K562 (cell line): ENCODE data around the gene SYTL2. TPM values are rescaled to one million over a fixed set of nuclear protein-coding genes. Genes with fewer than 3 reads are reported as not detected.
A peak's percentile ranks its signal among the peaks of the same experiment; 100 is the strongest.

Source experiments
- CREB3L1 ChIP-seq: fragments of 450-650 bp; IDR thresholded peaks from 2 replicates; pipeline ENCODE4 v1.6.1; 2014; ENCODE audit warnings: low read depth, mild to moderate bottlenecking, moderate library complexity, borderline replicate concordance
- CTBP1 ChIP-seq: fragments of 450-650 bp; IDR thresholded peaks from 2 replicates; pipeline ENCODE4 v1.6.1; 2016; ENCODE audit warnings: borderline replicate concordance
- ETV6 ChIP-seq, 3 experiments: fragments of 150-350 bp in 1 of 3; sonication (generic) in 1 of 3; formaldehyde crosslinking in 1 of 3; IDR thresholded peaks; 2 replicates each; pipeline versions ENCODE4 v1.6.1 to v1.8.0; 2014 to 2022; ENCODE audit warnings: borderline replicate concordance in 2 of 3, low read depth in 2 of 3, antibody characterized with exemption in 1 of 3, low read length in 1 of 3, mild to moderate bottlenecking in 1 of 3, missing genetic modification reagents in 1 of 3
- EZH2 ChIP-seq: IDR thresholded peaks from 2 replicates; pipeline ENCODE4 v1.6.1; 2012; ENCODE audit warnings: low read depth, mild to moderate bottlenecking, inconsistent platforms, low read length, borderline replicate concordance
- FOSL1 ChIP-seq: fragments of 200-800 bp; sonication (Bioruptor generic); conservative IDR thresholded peaks from 2 replicates; pipeline ENCODE4 v1.6.1; 2016; ENCODE audit warnings: missing genetic modification characterization, missing compliant biosample characterization
- GABPB2 ChIP-seq: fragments of 250-450 bp; sonication (Bioruptor Pico); conservative IDR thresholded peaks from 2 replicates; pipeline ENCODE4 v1.5.1; 2021; ENCODE audit warnings: mild to moderate bottlenecking
- KDM5B ChIP-seq: fragments of 200-600 bp; sonication (generic); IDR thresholded peaks from 2 replicates; pipeline ENCODE4 v1.6.1; 2012; ENCODE audit warnings: low read depth, mild to moderate bottlenecking, moderate library complexity, low read length, control low read depth, inconsistent platforms; ENCODE audit not compliant: insufficient replicate concordance
- KHSRP ChIP-seq: fragments of 450-650 bp; IDR thresholded peaks from 2 replicates; pipeline ENCODE4 v1.6.1; 2017
- MAFF ChIP-seq: IDR thresholded peaks from 2 replicates; pipeline ENCODE4 v1.6.1; 2012; ENCODE audit warnings: low read length, improper control_type of control experiment
- NFE2L1 ChIP-seq: fragments of 450-650 bp; IDR thresholded peaks from 2 replicates; pipeline ENCODE4 v1.6.1; 2016; ENCODE audit warnings: missing genetic modification characterization, low read depth, mild to moderate bottlenecking, missing compliant biosample characterization, moderate library complexity, borderline replicate concordance
- RFX5 ChIP-seq: IDR thresholded peaks from 2 replicates; pipeline ENCODE4 v1.6.1; 2011; ENCODE audit warnings: low read depth, mild to moderate bottlenecking, improper control_type of control experiment, low read length
- SIRT6 ChIP-seq: IDR thresholded peaks from one replicate; pipeline ENCODE4 v1.6.1; 2012; ENCODE audit warnings: low read depth, mild to moderate bottlenecking, control low read depth, inconsistent platforms, low read length, moderate library complexity
- SRSF3 ChIP-seq: fragments of 200-400 bp; formaldehyde crosslinking; IDR thresholded peaks from 2 replicates; pipeline ENCODE4 v1.6.1; 2016; ENCODE audit warnings: mild to moderate bottlenecking, low read length, moderate library complexity; ENCODE audit not compliant: insufficient read depth
- ZNF778 ChIP-seq: fragments of 450-650 bp; formaldehyde crosslinking; IDR thresholded peaks from 2 replicates; pipeline ENCODE4 v1.4.0; 2020; ENCODE audit warnings: mild to moderate bottlenecking, moderate library complexity
- polyA plus RNA-seq, 8 experiments: library from polyadenylated mRNA; depleted of rRNA in 4 of 8; stranded (reverse) in 5 of 8; unstranded in 3 of 8; fragments of >200 nt; fragmentation: Nextera tagmentation in 2 of 8; fragmentation: Illumina TruSeq in 1 of 8; extraction: Ambion mirVana in 2 of 8; extraction: Trizol in 1 of 8; gene quantifications; 2 replicates each; pipeline versions ENCODE4 v1.2.1 to v1.2.3, GENCODE V29; 2011 to 2014; ENCODE audit warnings: inconsistent platforms in 1 of 8, missing spikeins in 1 of 8
- total RNA-seq, 7 experiments: library from RNA; depleted of rRNA in 6 of 7; stranded (reverse); fragments of >200 nt in 6 of 7; fragmentation: Illumina TruSeq in 2 of 7; extraction: Trizol in 2 of 7; gene quantifications; 2 replicates each; pipeline versions ENCODE4 v1.2.1 to v1.2.3, GENCODE V29; 2011 to 2021; ENCODE audit warnings: low replicate concordance in 1 of 7
- TF ChIP-seq, protein P1 (sequence below): sonication (generic); formaldehyde crosslinking; IDR thresholded peaks from 2 replicates; pipeline ENCODE4 v1.8.1; 2023; ENCODE audit warnings: missing genetic modification reagents, mild to moderate bottlenecking, borderline replicate concordance
- TF ChIP-seq, protein P2 (sequence below), 3 experiments: fragments of 200-800 bp in 1 of 3; sonication (Bioruptor generic) in 1 of 3; sonication (generic) in 1 of 3; formaldehyde crosslinking in 1 of 3; IDR thresholded peaks; 2 replicates each; pipeline versions ENCODE4 v1.6.1 to v1.8.0; 2016 to 2022; ENCODE audit warnings: mild to moderate bottlenecking in 2 of 3, missing compliant biosample characterization in 2 of 3, missing genetic modification characterization in 2 of 3, missing genetic modification reagents in 1 of 3
- TF ChIP-seq, protein P3 (sequence below): fragments of 250-450 bp; sonication (Bioruptor Pico); IDR thresholded peaks from 2 replicates; pipeline ENCODE4 v1.5.0; 2021

Gene SYTL2
- total and polyA plus RNA-seq, 9 of the 15 experiments (the other 6 are each of a cell fraction or from before 2014, with no cell fraction given): 0.05 to 0.57 (median 0.35) TPM

- TF ChIP-seq, protein P1, sequence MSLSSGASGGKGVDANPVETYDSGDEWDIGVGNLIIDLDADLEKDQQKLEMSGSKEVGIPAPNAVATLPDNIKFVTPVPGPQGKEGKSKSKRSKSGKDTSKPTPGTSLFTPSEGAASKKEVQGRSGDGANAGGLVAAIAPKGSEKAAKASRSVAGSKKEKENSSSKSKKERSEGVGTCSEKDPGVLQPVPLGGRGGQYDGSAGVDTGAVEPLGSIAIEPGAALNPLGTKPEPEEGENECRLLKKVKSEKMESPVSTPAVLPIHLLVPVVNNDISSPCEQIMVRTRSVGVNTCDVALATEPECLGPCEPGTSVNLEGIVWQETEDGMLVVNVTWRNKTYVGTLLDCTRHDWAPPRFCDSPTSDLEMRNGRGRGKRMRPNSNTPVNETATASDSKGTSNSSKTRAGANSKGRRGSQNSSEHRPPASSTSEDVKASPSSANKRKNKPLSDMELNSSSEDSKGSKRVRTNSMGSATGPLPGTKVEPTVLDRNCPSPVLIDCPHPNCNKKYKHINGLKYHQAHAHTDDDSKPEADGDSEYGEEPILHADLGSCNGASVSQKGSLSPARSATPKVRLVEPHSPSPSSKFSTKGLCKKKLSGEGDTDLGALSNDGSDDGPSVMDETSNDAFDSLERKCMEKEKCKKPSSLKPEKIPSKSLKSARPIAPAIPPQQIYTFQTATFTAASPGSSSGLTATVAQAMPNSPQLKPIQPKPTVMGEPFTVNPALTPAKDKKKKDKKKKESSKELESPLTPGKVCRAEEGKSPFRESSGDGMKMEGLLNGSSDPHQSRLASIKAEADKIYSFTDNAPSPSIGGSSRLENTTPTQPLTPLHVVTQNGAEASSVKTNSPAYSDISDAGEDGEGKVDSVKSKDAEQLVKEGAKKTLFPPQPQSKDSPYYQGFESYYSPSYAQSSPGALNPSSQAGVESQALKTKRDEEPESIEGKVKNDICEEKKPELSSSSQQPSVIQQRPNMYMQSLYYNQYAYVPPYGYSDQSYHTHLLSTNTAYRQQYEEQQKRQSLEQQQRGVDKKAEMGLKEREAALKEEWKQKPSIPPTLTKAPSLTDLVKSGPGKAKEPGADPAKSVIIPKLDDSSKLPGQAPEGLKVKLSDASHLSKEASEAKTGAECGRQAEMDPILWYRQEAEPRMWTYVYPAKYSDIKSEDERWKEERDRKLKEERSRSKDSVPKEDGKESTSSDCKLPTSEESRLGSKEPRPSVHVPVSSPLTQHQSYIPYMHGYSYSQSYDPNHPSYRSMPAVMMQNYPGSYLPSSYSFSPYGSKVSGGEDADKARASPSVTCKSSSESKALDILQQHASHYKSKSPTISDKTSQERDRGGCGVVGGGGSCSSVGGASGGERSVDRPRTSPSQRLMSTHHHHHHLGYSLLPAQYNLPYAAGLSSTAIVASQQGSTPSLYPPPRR (CRISPR knock-in tag): no peak
- TF ChIP-seq CTBP1: peak; percentile 53
- no peak for TF ChIP-seq RFX5
- peak; percentile 55 for TF ChIP-seq KDM5B
- no peak for TF ChIP-seq GABPB2 (CRISPR knock-in tag)
- TF ChIP-seq MAFF: no peak
- no peak for TF ChIP-seq KHSRP
- TF ChIP-seq ETV6 (IDR thresholded peaks at IDR 0.05; ENCODE audit: borderline replicate concordance in 1 of 2, low read depth in 2 of 2, low read length in 1 of 2): no peak
- TF ChIP-seq ETV6 (CRISPR knock-in tag; IDR thresholded peaks at IDR 0.05; ENCODE audit: borderline replicate concordance): peak; percentile 49; the same call in 1 of the 2 replicates
- TF ChIP-seq, protein P2, sequence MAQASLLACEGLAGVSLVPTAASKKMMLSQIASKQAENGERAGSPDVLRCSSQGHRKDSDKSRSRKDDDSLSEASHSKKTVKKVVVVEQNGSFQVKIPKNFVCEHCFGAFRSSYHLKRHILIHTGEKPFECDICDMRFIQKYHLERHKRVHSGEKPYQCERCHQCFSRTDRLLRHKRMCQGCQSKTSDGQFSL (CRISPR knock-in tag; IDR thresholded peaks at IDR 0.05): no peak
- TF ChIP-seq, protein P2 (tag; IDR thresholded peaks at IDR 0.05): no peak
- TF ChIP-seq SRSF3: 0 out of 2 replicates have a peak, but pooled peaks have one; percentile 31
- TF ChIP-seq SIRT6: no peak
- TF ChIP-seq ZNF778 (CRISPR knock-in tag): no peak
- no peak for TF ChIP-seq CREB3L1
- TF ChIP-seq, protein P3, sequence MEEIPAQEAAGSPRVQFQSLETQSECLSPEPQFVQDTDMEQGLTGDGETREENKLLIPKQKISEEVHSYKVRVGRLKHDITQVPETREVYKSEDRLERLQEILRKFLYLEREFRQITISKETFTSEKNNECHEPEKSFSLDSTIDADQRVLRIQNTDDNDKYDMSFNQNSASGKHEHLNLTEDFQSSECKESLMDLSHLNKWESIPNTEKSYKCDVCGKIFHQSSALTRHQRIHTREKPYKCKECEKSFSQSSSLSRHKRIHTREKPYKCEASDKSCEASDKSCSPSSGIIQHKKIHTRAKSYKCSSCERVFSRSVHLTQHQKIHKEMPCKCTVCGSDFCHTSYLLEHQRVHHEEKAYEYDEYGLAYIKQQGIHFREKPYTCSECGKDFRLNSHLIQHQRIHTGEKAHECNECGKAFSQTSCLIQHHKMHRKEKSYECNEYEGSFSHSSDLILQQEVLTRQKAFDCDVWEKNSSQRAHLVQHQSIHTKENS (CRISPR knock-in tag): no peak
- TF ChIP-seq FOSL1 (tag): no peak
- no peak for TF ChIP-seq NFE2L1
- TF ChIP-seq EZH2: no peak
These were observed 147.0 kb downstream of the SYTL2 start (continued) for GRCh38 chr11:85663753-85664614.
